Measurements from ENCODE around the gene ITGA11. TPM values are rescaled to one million over a fixed set of nuclear protein-coding genes. Genes with fewer than 3 reads are reported as not detected.
A peak's percentile ranks its signal among the peaks of the same experiment; 100 is the strongest.

The ITGA11 gene
- total RNA-seq, 4 donors from 2014 or later: 0.48 to 10.6 (median 2.6) TPM

- DNase-seq (ENCODE audit: low spot score) (no peak), ATAC-seq (ENCODE audit: low FRiP score) (no peak)
- TF ChIP-seq, protein P1, sequence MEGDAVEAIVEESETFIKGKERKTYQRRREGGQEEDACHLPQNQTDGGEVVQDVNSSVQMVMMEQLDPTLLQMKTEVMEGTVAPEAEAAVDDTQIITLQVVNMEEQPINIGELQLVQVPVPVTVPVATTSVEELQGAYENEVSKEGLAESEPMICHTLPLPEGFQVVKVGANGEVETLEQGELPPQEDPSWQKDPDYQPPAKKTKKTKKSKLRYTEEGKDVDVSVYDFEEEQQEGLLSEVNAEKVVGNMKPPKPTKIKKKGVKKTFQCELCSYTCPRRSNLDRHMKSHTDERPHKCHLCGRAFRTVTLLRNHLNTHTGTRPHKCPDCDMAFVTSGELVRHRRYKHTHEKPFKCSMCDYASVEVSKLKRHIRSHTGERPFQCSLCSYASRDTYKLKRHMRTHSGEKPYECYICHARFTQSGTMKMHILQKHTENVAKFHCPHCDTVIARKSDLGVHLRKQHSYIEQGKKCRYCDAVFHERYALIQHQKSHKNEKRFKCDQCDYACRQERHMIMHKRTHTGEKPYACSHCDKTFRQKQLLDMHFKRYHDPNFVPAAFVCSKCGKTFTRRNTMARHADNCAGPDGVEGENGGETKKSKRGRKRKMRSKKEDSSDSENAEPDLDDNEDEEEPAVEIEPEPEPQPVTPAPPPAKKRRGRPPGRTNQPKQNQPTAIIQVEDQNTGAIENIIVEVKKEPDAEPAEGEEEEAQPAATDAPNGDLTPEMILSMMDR (IDR thresholded peaks at IDR 0.05): no peak
These were observed 46.0 kb downstream of the ITGA11 start for GRCh38 chr15:68385671-68386586.

DNA sequence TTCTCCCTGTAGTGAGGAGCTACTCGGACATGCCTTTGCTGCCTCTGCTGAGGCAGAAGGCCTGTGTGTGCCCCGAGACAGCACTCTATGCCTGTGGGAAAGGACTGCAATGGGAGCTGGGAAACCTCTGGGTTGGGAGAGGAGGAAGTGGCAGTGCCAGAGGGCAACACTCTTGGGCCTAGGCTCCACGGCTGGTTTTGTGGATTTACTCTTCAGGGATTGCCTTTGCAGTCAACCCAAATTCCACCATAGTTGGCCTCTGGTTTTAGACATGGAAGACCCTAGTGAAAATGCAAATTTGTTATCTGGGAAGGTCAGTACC is 46.8 kb downstream of the ITGA11 start:
- DNase-seq (ENCODE audit: low spot score) (no peak), ATAC-seq (ENCODE audit: low FRiP score) (no peak)
- TF ChIP-seq, protein P1 (IDR thresholded peaks at IDR 0.05): no peak

- no peak for DNase-seq (ENCODE audit: low spot score)
- ATAC-seq (ENCODE audit: low FRiP score): peak; percentile 78
- TF ChIP-seq, protein P1 (IDR thresholded peaks at IDR 0.05): no peak
These were observed 47.3 kb downstream of the ITGA11 start for GRCh38 chr15:68384451-68385239.

- no peak for DNase-seq (ENCODE audit: low spot score)
- TF ChIP-seq, protein P1 (IDR thresholded peaks at IDR 0.05): no peak
- no peak for ATAC-seq (ENCODE audit: low FRiP score)
These were observed 48.5 kb downstream of the ITGA11 start for GRCh38 chr15:68383161-68384074.

DNA sequence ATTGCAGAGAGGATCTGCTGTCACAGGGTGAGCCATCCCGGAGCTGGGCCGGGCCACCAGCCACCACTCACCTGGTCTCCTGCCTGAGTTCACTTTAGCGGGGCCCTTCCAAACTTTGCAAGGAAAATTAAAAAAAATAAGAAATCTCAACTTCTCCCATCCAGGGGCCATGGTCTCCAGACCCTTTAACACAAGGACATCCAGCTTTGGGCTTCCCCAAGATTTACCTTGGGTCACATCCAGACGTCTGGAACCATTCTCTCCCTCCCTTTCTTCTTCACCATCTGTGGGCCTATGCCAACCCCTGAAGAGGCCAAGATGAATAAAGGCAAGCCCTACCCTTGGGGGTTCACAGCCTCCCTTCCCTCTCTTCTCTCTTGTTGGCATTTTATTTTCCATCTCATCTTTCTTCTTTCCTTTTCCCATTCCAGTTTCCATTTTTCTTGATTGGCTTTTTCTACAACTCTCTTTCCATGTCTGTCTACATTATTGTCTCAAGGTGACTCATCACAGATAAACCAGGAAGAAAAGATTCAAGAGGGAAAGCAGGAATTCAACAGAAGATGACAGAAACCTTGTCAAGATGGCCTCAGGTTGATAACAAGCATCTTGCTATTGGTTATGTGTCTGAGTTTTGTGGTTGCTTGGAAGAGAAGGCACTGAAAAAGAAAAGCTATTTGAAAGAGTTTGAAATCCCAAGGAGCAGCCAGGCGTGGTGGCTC is 49.5 kb downstream of the ITGA11 start:
- TF ChIP-seq, protein P1 (IDR thresholded peaks at IDR 0.05): no peak
- ATAC-seq (ENCODE audit: low FRiP score): no peak
- DNase-seq (ENCODE audit: low spot score): no peak

DNA sequence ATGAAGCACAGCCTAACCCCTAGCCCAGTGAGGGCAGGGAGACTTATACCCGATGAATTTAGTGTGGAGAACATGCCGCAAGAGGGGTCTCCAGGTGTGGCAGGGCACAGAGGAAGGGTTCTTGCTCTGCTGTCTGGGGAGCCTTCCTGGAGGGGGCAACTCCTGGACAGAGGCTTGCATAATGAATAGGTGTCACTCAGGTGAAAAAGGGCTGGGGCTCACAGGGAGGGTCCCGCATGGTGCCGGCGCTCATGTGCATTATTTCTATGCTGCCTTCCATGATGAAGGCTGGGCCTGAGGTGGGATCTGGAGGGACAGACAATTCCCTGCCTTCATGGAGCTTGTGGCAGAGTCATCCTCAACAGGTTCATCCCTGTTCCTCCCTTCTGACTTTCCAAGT is 51.5 kb downstream of the ITGA11 start:
- TF ChIP-seq, protein P1 (IDR thresholded peaks at IDR 0.05): no peak
- DNase-seq (ENCODE audit: low spot score): no peak
- no peak for ATAC-seq (ENCODE audit: low FRiP score)

Data from omental fat pad (tissue), 4 donors.